ENCODE data around the gene FARP1.
A peak's percentile ranks its signal among the peaks of the same experiment; 100 is the strongest.

The FARP1 gene

DNA sequence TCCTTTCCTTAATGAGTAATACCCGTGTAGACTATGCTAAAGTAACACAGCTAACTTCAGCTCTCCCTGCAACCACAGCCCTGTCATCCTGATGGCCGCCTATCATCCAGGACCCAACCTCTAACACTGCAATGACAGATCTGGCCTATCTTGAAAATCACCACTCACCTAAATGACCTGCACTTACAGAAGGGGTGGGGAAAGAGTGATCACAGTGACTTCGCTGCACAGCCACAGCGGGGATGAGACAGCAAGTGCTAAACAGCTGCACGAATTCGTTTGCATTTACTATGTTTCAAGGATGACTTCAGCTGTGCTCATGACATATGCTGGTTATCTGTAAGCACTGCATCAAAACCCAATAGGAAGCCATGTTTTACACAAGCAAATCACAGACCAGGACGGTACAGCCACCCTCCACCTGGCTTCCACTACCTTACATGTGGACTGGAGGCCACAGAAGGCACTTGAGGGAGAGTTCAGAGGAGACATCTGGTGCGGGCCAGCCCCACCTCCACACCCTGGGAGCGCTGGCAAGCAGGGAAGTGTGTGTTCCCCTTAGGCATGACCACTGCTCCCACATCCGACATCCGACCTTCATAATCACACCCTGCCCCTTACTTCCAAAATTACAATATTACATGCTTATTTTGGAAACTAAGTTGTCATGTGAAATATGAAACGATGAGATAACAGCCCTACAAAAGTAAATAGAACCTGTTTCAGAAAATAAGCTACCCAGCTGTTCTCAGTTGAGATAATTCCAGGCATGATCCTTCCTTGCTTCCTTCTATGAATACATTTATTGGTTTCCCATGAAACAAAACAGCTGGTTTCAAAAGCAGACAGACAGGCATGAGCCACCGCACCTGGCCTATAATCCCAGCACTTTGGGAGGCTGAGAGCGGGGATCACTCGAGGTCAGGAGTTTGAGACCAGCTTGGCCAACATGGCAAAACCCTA is 338.3 kb downstream of the FARP1 start:
- H3K79me2 ChIP-seq, result no peaks in the 10 kb centered on the region
- no peaks in the 10 kb centered on the region for H3K36me3 ChIP-seq (ENCODE audit: control insufficient read depth, insufficient read depth, low read length)
- H3K27ac ChIP-seq, result peak overlapping the region; percentile 67
- no peaks in the 10 kb centered on the region for H3K27me3 ChIP-seq (ENCODE audit: control insufficient read depth, insufficient read depth, low read length)
- H3K4me3 ChIP-seq (ENCODE audit: low read depth, low read length), result no peak overlapping the region
- H3K4me2 ChIP-seq (ENCODE audit: low read length), result peak overlapping the region; percentile 6
- no peaks in the 10 kb centered on the region for H3K9me3 ChIP-seq (ENCODE audit: control insufficient read depth, low read length)
- H3K9ac ChIP-seq, result no peak overlapping the region
- TF ChIP-seq, protein P1, sequence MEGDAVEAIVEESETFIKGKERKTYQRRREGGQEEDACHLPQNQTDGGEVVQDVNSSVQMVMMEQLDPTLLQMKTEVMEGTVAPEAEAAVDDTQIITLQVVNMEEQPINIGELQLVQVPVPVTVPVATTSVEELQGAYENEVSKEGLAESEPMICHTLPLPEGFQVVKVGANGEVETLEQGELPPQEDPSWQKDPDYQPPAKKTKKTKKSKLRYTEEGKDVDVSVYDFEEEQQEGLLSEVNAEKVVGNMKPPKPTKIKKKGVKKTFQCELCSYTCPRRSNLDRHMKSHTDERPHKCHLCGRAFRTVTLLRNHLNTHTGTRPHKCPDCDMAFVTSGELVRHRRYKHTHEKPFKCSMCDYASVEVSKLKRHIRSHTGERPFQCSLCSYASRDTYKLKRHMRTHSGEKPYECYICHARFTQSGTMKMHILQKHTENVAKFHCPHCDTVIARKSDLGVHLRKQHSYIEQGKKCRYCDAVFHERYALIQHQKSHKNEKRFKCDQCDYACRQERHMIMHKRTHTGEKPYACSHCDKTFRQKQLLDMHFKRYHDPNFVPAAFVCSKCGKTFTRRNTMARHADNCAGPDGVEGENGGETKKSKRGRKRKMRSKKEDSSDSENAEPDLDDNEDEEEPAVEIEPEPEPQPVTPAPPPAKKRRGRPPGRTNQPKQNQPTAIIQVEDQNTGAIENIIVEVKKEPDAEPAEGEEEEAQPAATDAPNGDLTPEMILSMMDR (IDR thresholded peaks at IDR 0.05), result no peak
- H2AFZ ChIP-seq, result no peak overlapping the region
- H3K4me1 ChIP-seq, result peaks cover 40% of the 10 kb centered on the region

- H3K9ac ChIP-seq, result no peak overlapping the region
- H2AFZ ChIP-seq, result no peak overlapping the region
- no peaks in the 10 kb centered on the region for H3K27me3 ChIP-seq (ENCODE audit: control insufficient read depth, insufficient read depth, low read length)
- H3K4me3 ChIP-seq (ENCODE audit: low read depth, low read length), result peak overlapping the region; percentile 52
- no peaks in the 10 kb centered on the region for H3K79me2 ChIP-seq
- peak overlapping the region; percentile 99 for H3K27ac ChIP-seq
- TF ChIP-seq, protein P1 (IDR thresholded peaks at IDR 0.05), result no peak
- H3K4me1 ChIP-seq, result peaks cover 40% of the 10 kb centered on the region
- H3K9me3 ChIP-seq (ENCODE audit: control insufficient read depth, low read length), result no peaks in the 10 kb centered on the region
- no peaks in the 10 kb centered on the region for H3K36me3 ChIP-seq (ENCODE audit: control insufficient read depth, insufficient read depth, low read length)
- H3K4me2 ChIP-seq (ENCODE audit: low read length), result peak overlapping the region; percentile 64
Measured at GRCh38 chr13:98482476-98483444, 339.9 kb downstream of the FARP1 start.

DNA sequence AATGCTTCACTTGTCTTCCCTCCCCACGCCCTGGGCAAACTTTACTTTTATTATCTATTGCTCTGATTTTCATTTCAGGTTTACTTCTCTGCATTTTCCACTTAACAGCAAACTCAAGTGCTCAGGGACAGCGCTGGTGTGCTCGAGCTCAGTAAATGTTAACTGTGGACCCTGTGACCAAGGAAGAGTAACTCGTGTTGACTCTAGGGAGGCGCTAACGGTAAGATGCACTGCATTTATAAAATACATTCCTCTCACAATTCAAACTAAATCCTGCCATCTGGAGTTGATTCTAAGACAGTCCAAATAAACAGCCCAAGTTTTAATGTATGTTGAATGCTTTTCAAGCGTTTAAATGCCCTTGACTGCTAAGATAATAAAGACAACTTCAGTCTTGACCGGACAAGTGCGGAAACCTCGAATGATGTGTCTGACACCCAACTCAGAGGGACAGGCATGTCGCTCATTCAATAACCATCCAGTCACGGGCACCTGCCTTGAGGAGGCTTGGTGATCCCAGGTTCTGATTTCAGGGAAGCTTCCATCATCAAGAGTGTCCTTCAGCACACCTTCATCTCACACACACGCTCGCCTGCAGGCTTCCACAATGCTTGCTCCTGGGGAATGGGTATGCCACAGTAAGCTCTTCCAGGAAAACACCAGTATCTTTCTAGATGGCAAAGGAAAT is 340.9 kb downstream of the FARP1 start:
- no peaks in the 10 kb centered on the region for H3K36me3 ChIP-seq (ENCODE audit: control insufficient read depth, insufficient read depth, low read length)
- H3K4me1 ChIP-seq, result peaks cover 40% of the 10 kb centered on the region
- peak overlapping the region; percentile 52 for H3K4me3 ChIP-seq (ENCODE audit: low read depth, low read length)
- peaks cover 2% of the 10 kb centered on the region for H3K79me2 ChIP-seq
- peak overlapping the region; percentile 64 for H3K4me2 ChIP-seq (ENCODE audit: low read length)
- no peak overlapping the region for H3K9ac ChIP-seq
- no peaks in the 10 kb centered on the region for H3K9me3 ChIP-seq (ENCODE audit: control insufficient read depth, low read length)
- H3K27me3 ChIP-seq (ENCODE audit: control insufficient read depth, insufficient read depth, low read length), result no peaks in the 10 kb centered on the region
- H3K27ac ChIP-seq, result peak overlapping the region; percentile 99
- TF ChIP-seq, protein P1 (IDR thresholded peaks at IDR 0.05), result no peak
- peak overlapping the region; percentile 22 for H2AFZ ChIP-seq

DNA sequence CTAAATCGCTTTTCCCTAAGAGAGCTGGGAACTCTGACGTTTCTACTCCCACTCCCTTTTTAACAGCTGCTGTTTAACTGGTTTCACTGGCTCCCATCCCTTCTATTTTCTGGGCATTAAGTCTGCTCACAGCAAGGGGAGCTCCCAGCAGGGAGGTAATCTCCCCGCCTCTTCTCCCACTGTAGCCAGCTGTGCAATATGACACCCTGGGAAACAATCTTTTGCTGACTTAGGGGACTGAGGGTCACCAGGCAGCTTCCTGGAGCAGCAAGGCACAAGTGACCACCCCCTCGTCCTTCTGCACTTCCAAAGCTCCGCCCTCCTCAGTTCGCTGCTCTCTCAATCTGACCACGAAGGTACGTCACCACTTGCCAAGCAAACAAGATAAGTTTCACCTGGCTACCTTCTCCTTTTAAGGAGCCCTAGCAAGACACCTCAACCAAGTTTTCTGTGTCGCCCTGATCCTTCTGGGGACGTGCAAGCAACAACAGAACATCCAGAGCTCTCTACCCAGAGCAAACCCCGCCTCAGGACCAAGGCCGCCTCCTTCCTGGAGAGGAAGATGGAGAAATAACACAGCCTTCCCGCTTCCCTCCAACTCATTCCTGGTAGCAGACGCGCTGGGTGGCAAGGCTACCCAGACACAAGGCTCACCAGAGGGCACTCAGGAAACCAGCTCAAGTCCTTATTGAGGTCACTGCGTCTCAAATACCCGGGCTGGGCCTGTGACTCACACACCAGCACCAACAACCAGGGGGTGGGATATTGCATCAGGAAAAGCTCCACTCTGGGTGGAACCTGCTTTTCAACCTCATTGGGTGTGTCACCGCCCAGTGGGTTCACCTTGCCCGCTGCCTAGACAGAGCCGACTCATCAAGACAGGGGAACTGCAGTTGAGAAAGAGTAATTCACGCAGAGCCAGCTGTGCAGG is 341.7 kb downstream of the FARP1 start:
- H3K27ac ChIP-seq, result peak overlapping the region; percentile 99
- TF ChIP-seq, protein P1 (IDR thresholded peaks at IDR 0.05), result no peak
- H3K36me3 ChIP-seq (ENCODE audit: control insufficient read depth, insufficient read depth, low read length), result no peaks in the 10 kb centered on the region
- peaks cover 10% of the 10 kb centered on the region for H3K79me2 ChIP-seq
- H2AFZ ChIP-seq, result peak overlapping the region; percentile 68
- no peaks in the 10 kb centered on the region for H3K27me3 ChIP-seq (ENCODE audit: control insufficient read depth, insufficient read depth, low read length)
- peaks cover 40% of the 10 kb centered on the region for H3K4me1 ChIP-seq
- H3K9me3 ChIP-seq (ENCODE audit: control insufficient read depth, low read length), result no peaks in the 10 kb centered on the region
- H3K9ac ChIP-seq, result no peak overlapping the region
- H3K4me3 ChIP-seq (ENCODE audit: low read depth, low read length), result peak overlapping the region; percentile 52
- H3K4me2 ChIP-seq (ENCODE audit: low read length), result peak overlapping the region; percentile 64

Measured in parathyroid adenoma (tissue), 2 donors.